ENCODE measurements around the gene ARAP1.

GRCh38 chr11:72726266-72727220 is 25.7 kb downstream of the ARAP1 start:
- TF ChIP-seq CTCF (IDR thresholded peaks at IDR 0.05) (no peak), POLR2AphosphoS5 (IDR thresholded peaks at IDR 0.05; ENCODE audit: low read depth, low read length) (no peak), TCF7L2 (IDR thresholded peaks at IDR 0.05; ENCODE audit: low read depth, low read length) (no peak), REST (IDR thresholded peaks at IDR 0.05; ENCODE audit: insufficient read depth in 1 of 2, low read depth in 2 of 2, low read length in 1 of 2) (no peak), SIN3A (IDR thresholded peaks at IDR 0.05; ENCODE audit: borderline replicate concordance, insufficient read depth, low read depth, low read length) (no peak)

Measured in Panc1 (cell line).